SK-N-SH (cell line): Measurements from ENCODE around the gene PBOV1. TPM values are rescaled to one million over a fixed set of nuclear protein-coding genes. Genes with fewer than 3 reads are reported as not detected.

Source experiments
- CTCF ChIA-PET: fragments of 300-600, 350-600 bp; formaldehyde crosslinking; extraction: SDS; loops from one replicate; lab custom pipeline; 2021; lab: Yijun Ruan, JAX
- POLR2A ChIA-PET: fragments of 350-600 bp; sonication (Branson Sonifier 250); formaldehyde crosslinking; extraction: SDS; loops from one replicate; lab custom pipeline; 2020; ENCODE audit warnings: antibody characterized with exemption, inconsistent platforms; lab: Yijun Ruan, JAX
- DNase-seq: peaks from one replicate; pipeline ENCODE4 v3.0.0; 2012
- H2AFZ ChIP-seq: fragments of 200-600 bp; sonication (generic); 2 replicates; pipeline ENCODE4 v1.8.1; 2016; ENCODE audit warnings: antibody characterized with exemption, mild to moderate bottlenecking, low read depth
- H3F3A ChIP-seq: fragments of 200-600 bp; sonication (generic); replicated peaks from 2 replicates; pipeline ENCODE3; 2016; ENCODE audit warnings: antibody characterized with exemption, mild to moderate bottlenecking; ENCODE audit not compliant: insufficient read depth
- H3K27ac ChIP-seq, 2 experiments: fragments of 200-500 bp in 1 of 2; fragments of 200-600 bp in 1 of 2; sonication (Bioruptor generic) in 1 of 2; sonication (generic), shearing (Covaris generic) in 1 of 2; 2 replicates each; pipeline versions ENCODE4 v1.5.1 to v1.6.1; 2014 to 2016; ENCODE audit warnings: low read depth in 2 of 2, inconsistent platforms in 1 of 2, low read length in 1 of 2, mild to moderate bottlenecking in 1 of 2, mixed read lengths in 1 of 2
- H3K27me3 ChIP-seq: fragments of 200-600 bp; sonication (generic), shearing (Covaris generic); 2 replicates; pipeline ENCODE4 v1.6.1; 2016; ENCODE audit warnings: mixed run types; ENCODE audit not compliant: insufficient read depth
- H3K36me3 ChIP-seq, 2 experiments: fragments of 200-500 bp in 1 of 2; fragments of 200-600 bp in 1 of 2; sonication (Bioruptor generic) in 1 of 2; sonication (generic) in 1 of 2; replicated peaks in 1 of 2; 2 replicates each; pipeline versions ENCODE3 to v1.5.1; 2014 to 2016; ENCODE audit warnings: low read length in 1 of 2, mild to moderate bottlenecking in 1 of 2; ENCODE audit not compliant: insufficient read depth in 2 of 2, control insufficient read depth in 1 of 2
- H3K4me1 ChIP-seq, 2 experiments: fragments of 200-500 bp in 1 of 2; fragments of 200-600 bp in 1 of 2; sonication (Bioruptor generic) in 1 of 2; sonication (generic), shearing (Covaris generic) in 1 of 2; 2 replicates each; pipeline versions ENCODE4 v1.5.1 to v1.6.1; 2014 to 2016; ENCODE audit warnings: low read depth in 1 of 2, low read length in 1 of 2, mixed run types in 1 of 2; ENCODE audit not compliant: insufficient read depth in 2 of 2, control insufficient read depth in 1 of 2
- H3K4me2 ChIP-seq: fragments of 200-600 bp; sonication (generic), shearing (Covaris generic); 2 replicates; pipeline ENCODE4 v1.6.1; 2017; ENCODE audit warnings: mixed run types
- H3K4me3 ChIP-seq, 2 experiments: fragments of 200-500 bp in 1 of 2; fragments of 200-600 bp in 1 of 2; sonication (Bioruptor generic) in 1 of 2; sonication (generic), shearing (Covaris generic) in 1 of 2; 2 replicates each; pipeline versions ENCODE4 v1.5.1 to v1.8.1; 2014 to 2016; ENCODE audit warnings: low read depth in 2 of 2, inconsistent platforms in 1 of 2, low read length in 1 of 2, mild to moderate bottlenecking in 1 of 2, mixed read lengths in 1 of 2, moderate library complexity in 1 of 2
- H3K79me2 ChIP-seq: fragments of 200-600 bp; sonication (generic); 2 replicates; pipeline ENCODE4 v1.8.1; 2017; ENCODE audit warnings: mild to moderate bottlenecking; ENCODE audit not compliant: insufficient read depth
- H3K9ac ChIP-seq: fragments of 200-600 bp; sonication (generic); 2 replicates; pipeline ENCODE4 v1.6.1; 2017; ENCODE audit warnings: mixed run types
- H3K9me2 ChIP-seq: fragments of 200-600 bp; sonication (generic); 2 replicates; pipeline ENCODE4 v1.6.1; 2017; ENCODE audit warnings: mixed run types
- H3K9me3 ChIP-seq: fragments of 200-600 bp; sonication (generic); 2 replicates; pipeline ENCODE4 v1.6.1; 2017; ENCODE audit warnings: mixed run types, mild to moderate bottlenecking, moderate library complexity
- H4K20me1 ChIP-seq: fragments of 200-600 bp; sonication (generic); 2 replicates; pipeline ENCODE4 v1.6.1; 2017; ENCODE audit warnings: mild to moderate bottlenecking, mixed run types; ENCODE audit not compliant: insufficient read depth
- CTCF ChIP-seq: fragments of 200-600 bp; sonication (generic); IDR thresholded peaks from 2 replicates; pipeline ENCODE4 v1.6.1; 2017; ENCODE audit warnings: antibody characterized with exemption, mild to moderate bottlenecking, moderate library complexity
- ELF1 ChIP-seq: IDR thresholded peaks from 2 replicates; pipeline ENCODE4 v1.4.0; 2012
- GATA2 ChIP-seq: sonication (generic); formaldehyde crosslinking; IDR thresholded peaks from 2 replicates; pipeline ENCODE4 v1.5.0; 2020; ENCODE audit warnings: mild to moderate bottlenecking, missing genetic modification reagents
- IRF3 ChIP-seq: fragments of 150-350 bp; IDR thresholded peaks from 2 replicates; pipeline ENCODE4 v1.6.1; 2016; ENCODE audit warnings: mild to moderate bottlenecking, low read depth, low read length
- JUND ChIP-seq: IDR thresholded peaks from 2 replicates; pipeline ENCODE4 v1.4.0; 2012
- MEF2A ChIP-seq: IDR thresholded peaks from 2 replicates; pipeline ENCODE4 v1.4.0; 2012; ENCODE audit warnings: low read depth, borderline replicate concordance
- MXI1 ChIP-seq: IDR thresholded peaks from 2 replicates; pipeline ENCODE4 v1.6.1; 2012; ENCODE audit warnings: mild to moderate bottlenecking, low read depth, low read length, improper control_type of control experiment
- NRF1 ChIP-seq: IDR thresholded peaks from 2 replicates; pipeline ENCODE4 v1.6.1; 2012; ENCODE audit warnings: low read depth, mild to moderate bottlenecking, low read length
- PBX3 ChIP-seq: IDR thresholded peaks from 2 replicates; pipeline ENCODE4; 2012
- RAD21 ChIP-seq: IDR thresholded peaks from 2 replicates; pipeline ENCODE4 v1.6.1; 2012; ENCODE audit warnings: mild to moderate bottlenecking, low read length
- RCOR1 ChIP-seq: fragments of 150-350 bp; IDR thresholded peaks from 2 replicates; pipeline ENCODE4 v1.6.1; 2017; ENCODE audit warnings: antibody characterized with exemption, low read length
- RFX5 ChIP-seq: IDR thresholded peaks from 2 replicates; pipeline ENCODE4 v1.6.1; 2012; ENCODE audit warnings: mild to moderate bottlenecking, improper control_type of control experiment, low read length
- RXRA ChIP-seq: IDR thresholded peaks from 2 replicates; pipeline ENCODE4 v1.4.0; 2012; ENCODE audit warnings: low read depth, mild to moderate bottlenecking, borderline replicate concordance
- SIN3A ChIP-seq: IDR thresholded peaks from 2 replicates; pipeline ENCODE4 v1.6.1; 2012; ENCODE audit warnings: low read depth, mild to moderate bottlenecking, low read length, moderate library complexity, borderline replicate concordance
- SMC3 ChIP-seq: IDR thresholded peaks from 2 replicates; pipeline ENCODE4 v1.6.1; 2012; ENCODE audit warnings: low read depth, low read length, improper control_type of control experiment
- USF2 ChIP-seq: fragments of 150-350 bp; IDR thresholded peaks from 2 replicates; pipeline ENCODE4 v1.6.1; 2017; ENCODE audit warnings: antibody characterized with exemption, low read length, low read depth, borderline replicate concordance
- WGBS: methylation state at CpG from one replicate; pipeline ENCODE4 v1.1.6; 2017; ENCODE audit warnings: low lambda C conversion rate; 5-methylcytosine and 5-hydroxymethylcytosine counted together
- polyA plus RNA-seq, 3 experiments: library from polyadenylated mRNA; depleted of rRNA; stranded (reverse); fragments of >200 nt; gene quantifications; 2 replicates each; pipeline ENCODE4 v1.2.3, GENCODE V29; 2012

The PBOV1 gene
- polyA plus RNA-seq, 1 of the 3 experiments (the other 2 are of a cell fraction), result not detected

- TF ChIP-seq MXI1, result no peak
- TF ChIP-seq PBX3, result no peak
- no peak for TF ChIP-seq USF2
- TF ChIP-seq RXRA, result no peak
- TF ChIP-seq CTCF, result no peak
- TF ChIP-seq RCOR1, result no peak
- no peak for TF ChIP-seq JUND
Observed at GRCh38 chr6:138176652-138177232, 41.5 kb downstream of the PBOV1 start (continued).

GRCh38 chr6:138175596-138175995, 42.7 kb downstream of the PBOV1 start:
- no peak overlapping the region for H3K4me3 ChIP-seq
- H3K79me2 ChIP-seq, result no peaks in the 10 kb centered on the region
- no peaks in the 10 kb centered on the region for H3K36me3 ChIP-seq
- CTCF ChIA-PET, result no interaction called here
- H3F3A ChIP-seq, result no peaks in the 10 kb centered on the region
- no peak overlapping the region for H3K9ac ChIP-seq
- no peaks in the 10 kb centered on the region for H3K9me2 ChIP-seq
- no peaks in the 10 kb centered on the region for H3K9me3 ChIP-seq
- no peaks in the 10 kb centered on the region for H3K4me1 ChIP-seq
- no peak for TF ChIP-seq RFX5
- TF ChIP-seq CTCF, result no peak
- no peak for TF ChIP-seq MXI1
- TF ChIP-seq IRF3, result no peak
- TF ChIP-seq ELF1, result no peak
- no peak for TF ChIP-seq SIN3A
- TF ChIP-seq PBX3, result no peak
- TF ChIP-seq JUND, result no peak
- no peak for TF ChIP-seq NRF1
- TF ChIP-seq RXRA, result no peak
- no peak for TF ChIP-seq SMC3
- no peak for TF ChIP-seq GATA2 (CRISPR knock-in tag)
- TF ChIP-seq RCOR1, result no peak
- no peak for TF ChIP-seq RAD21
- TF ChIP-seq MEF2A, result no peak
- H3K4me2 ChIP-seq, result no peak overlapping the region
- no peak overlapping the region for H3K27ac ChIP-seq
- H3K27me3 ChIP-seq, result no peaks in the 10 kb centered on the region
- POLR2A ChIA-PET, result no interaction called here
- no peaks in the 10 kb centered on the region for H4K20me1 ChIP-seq
- 28% methylated on average over 2 of the region's 2 CpGs for WGBS
- H2AFZ ChIP-seq, result no peak overlapping the region
- no peak for DNase-seq
